Measurements from ENCODE around the gene TNFAIP8. TPM values are rescaled to one million over a fixed set of nuclear protein-coding genes. Genes with fewer than 3 reads are reported as not detected.

The TNFAIP8 gene
- total RNA-seq, 2 experiments from 2014 or later = 106 to 114 TPM

DNA sequence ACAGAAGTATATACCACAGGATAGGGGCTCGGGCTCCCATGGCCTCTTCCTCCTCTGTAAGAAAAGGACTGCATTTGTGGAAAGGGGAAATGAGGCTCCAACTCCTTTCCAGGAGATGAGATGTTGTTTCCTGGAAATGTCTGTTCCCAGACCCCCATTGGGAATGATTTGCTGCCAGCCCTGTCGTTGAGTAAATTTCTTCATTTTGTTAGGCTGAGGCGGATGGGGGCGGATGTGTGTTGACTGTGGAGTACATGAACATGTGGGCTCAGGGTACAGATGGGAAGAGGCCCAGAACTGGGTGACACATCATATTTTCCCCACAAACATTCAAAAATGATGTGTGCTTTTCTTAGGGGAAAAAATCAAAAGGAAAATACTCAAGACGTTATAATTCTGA is 28.8 kb upstream of the TNFAIP8 start:
- H3K36me3 ChIP-seq (ENCODE audit: insufficient read depth, low read length) = peaks cover 8% of the 10 kb centered on the region
- ATAC-seq (ENCODE audit: poor library complexity) (no peak), DNase-seq (peak in 4 of 14 experiments; percentile 54 to 60 (median 56))
- CTCF ChIA-PET = interaction anchor here (1.1 to 1.2 kb wide), 2 partner anchors 11 to 339 kb away, joined by 3 to 5 read pairs; partner anchors contain the start of gene DTWD2
- no peaks in the 10 kb centered on the region for H3K9me3 ChIP-seq (ENCODE audit: control insufficient read depth in 1 of 2, insufficient read depth in 1 of 2, low read length in 2 of 2)
- intact Hi-C loops (cut with DNase I, micrococcal nuclease) = loop anchor here in 1 of 2 experiments (2.0 kb wide), 1 partner anchor 14 kb away; no protein-coding TSS in a partner anchor
- H3K4me1 ChIP-seq (ENCODE audit: insufficient read depth, low read length) = peaks cover 98% of the 10 kb centered on the region
- Mint-ChIP-seq H3K9me3 (no peaks in the 10 kb centered on the region), H3K27ac (peak overlapping the region; percentile 97), H3K4me1 (ENCODE audit: low read depth) (peaks cover 96% of the 10 kb centered on the region), H3K36me3 (ENCODE audit: low read depth) (peaks cover 22% of the 10 kb centered on the region), H3K27me3 (no peaks in the 10 kb centered on the region), H3K4me3 (peak overlapping the region; percentile 73)
- POLR2A ChIA-PET = interaction anchor here (1.4 kb wide), 1 partner anchor 26 kb away, joined by 5 read pairs; no protein-coding TSS in a partner anchor
- H3K4me3 ChIP-seq (ENCODE audit: low read length) = peak overlapping the region; percentile 2
- TF ChIP-seq, protein P1, sequence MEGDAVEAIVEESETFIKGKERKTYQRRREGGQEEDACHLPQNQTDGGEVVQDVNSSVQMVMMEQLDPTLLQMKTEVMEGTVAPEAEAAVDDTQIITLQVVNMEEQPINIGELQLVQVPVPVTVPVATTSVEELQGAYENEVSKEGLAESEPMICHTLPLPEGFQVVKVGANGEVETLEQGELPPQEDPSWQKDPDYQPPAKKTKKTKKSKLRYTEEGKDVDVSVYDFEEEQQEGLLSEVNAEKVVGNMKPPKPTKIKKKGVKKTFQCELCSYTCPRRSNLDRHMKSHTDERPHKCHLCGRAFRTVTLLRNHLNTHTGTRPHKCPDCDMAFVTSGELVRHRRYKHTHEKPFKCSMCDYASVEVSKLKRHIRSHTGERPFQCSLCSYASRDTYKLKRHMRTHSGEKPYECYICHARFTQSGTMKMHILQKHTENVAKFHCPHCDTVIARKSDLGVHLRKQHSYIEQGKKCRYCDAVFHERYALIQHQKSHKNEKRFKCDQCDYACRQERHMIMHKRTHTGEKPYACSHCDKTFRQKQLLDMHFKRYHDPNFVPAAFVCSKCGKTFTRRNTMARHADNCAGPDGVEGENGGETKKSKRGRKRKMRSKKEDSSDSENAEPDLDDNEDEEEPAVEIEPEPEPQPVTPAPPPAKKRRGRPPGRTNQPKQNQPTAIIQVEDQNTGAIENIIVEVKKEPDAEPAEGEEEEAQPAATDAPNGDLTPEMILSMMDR (IDR thresholded peaks at IDR 0.05) = no peak
- H3K27me3 ChIP-seq (ENCODE audit: control insufficient read depth in 1 of 2, insufficient read depth in 2 of 2, low read length in 2 of 2) = no peaks in the 10 kb centered on the region
- peak overlapping the region; percentile 77 to 94 for H3K27ac ChIP-seq (ENCODE audit: low read depth in 1 of 2, low read length in 2 of 2)

DNA sequence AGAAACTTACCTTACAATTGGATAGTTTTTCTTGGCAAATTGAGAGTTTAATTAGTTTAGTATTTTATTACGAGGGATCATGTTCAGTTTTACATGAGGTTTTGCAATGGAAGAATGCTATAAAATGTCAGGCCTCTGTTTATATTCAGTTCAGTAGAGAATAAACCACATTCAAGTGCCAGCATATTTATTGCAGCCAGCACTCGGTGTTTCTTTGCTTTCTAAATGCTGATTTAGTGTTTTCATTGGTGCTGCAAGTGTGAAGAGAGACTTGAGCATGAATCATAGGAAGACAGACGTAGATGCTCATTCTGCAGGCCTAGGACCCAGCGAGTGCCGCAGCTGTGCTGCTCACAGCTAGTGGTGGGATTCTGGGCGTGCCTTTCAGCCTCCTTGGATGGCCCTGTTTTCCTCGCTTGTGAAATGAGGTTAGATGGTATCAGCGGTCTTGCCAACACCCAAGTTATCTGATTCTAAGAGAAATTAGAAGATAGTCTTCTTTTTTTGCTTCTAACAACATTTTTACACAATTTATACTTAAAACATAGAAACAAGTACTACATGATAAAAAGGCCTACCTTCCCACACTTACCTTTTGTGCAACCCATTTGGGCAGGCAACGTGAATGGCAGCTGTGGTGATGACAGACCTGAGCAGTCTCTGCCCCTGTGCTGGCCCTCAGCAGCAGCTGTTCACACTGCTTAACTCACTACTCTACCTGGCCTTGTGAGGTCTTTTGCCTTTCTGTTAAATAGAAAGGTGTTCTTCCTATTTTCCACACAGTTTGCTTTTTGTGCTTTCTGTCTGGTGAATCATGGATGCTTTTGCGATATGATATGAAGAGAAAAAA is 26.8 kb upstream of the TNFAIP8 start:
- intact Hi-C loops (cut with DNase I, micrococcal nuclease) = loop anchor here in 1 of 2 experiments (2.0 kb wide), 1 partner anchor 14 kb away; no protein-coding TSS in a partner anchor
- TF ChIP-seq, protein P1 (IDR thresholded peaks at IDR 0.05) = no peak
- POLR2A ChIA-PET = interaction anchor here (0.9 to 3.9 kb wide), 12 partner anchors 11 to 258 kb away, joined by 3 to 51 read pairs (median 6); partner anchors contain the start of genes DMXL1 and TNFAIP8

DNA sequence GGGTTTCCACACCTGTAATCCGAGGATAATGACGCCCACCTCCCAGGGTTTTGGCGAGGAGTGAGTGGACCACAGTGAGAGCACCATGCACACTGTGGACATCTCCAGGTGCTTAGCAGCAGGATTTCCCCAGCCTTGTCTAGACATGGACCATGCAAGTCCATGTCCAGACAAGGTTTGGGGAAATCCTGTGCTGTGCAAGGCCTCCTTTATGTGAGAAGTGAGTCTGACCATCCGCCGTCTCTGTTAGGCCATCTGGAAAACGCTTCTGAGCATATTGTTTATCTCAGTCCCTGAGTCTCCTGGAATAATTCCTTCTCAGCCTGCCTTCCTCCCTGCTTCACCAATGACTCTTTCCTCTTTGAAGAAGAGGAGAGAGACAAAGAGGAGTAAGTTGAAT is 26.2 kb upstream of the TNFAIP8 start:
- peaks cover 8% of the 10 kb centered on the region for H3K36me3 ChIP-seq (ENCODE audit: insufficient read depth, low read length)
- ChIA-PET CTCF (interaction anchor here (0.9 to 4.4 kb wide), 6 partner anchors 9 to 341 kb away, joined by 3 to 20 read pairs (median 3); partner anchors contain the start of gene DTWD2), POLR2A (interaction anchor here (0.6 to 3.9 kb wide), 22 partner anchors 8 to 259 kb away, joined by 3 to 51 read pairs (median 4); partner anchors contain the start of genes DMXL1 and TNFAIP8)
- Mint-ChIP-seq H3K4me3 (peak overlapping the region; percentile 61), H3K36me3 (ENCODE audit: low read depth) (peaks cover 29% of the 10 kb centered on the region), H3K27ac (peak overlapping the region; percentile 97), H3K27me3 (no peaks in the 10 kb centered on the region), H3K4me1 (ENCODE audit: low read depth) (peaks cover 92% of the 10 kb centered on the region), H3K9me3 (no peaks in the 10 kb centered on the region)
- H3K27ac ChIP-seq (ENCODE audit: low read depth in 1 of 2, low read length in 2 of 2) = peak overlapping the region; percentile 77 to 94
- DNase-seq = peak in 2 of 14 experiments; percentile 47 to 63
- no peaks in the 10 kb centered on the region for H3K27me3 ChIP-seq (ENCODE audit: control insufficient read depth in 1 of 2, insufficient read depth in 2 of 2, low read length in 2 of 2)
- H3K4me1 ChIP-seq (ENCODE audit: insufficient read depth, low read length) = peaks cover 81% of the 10 kb centered on the region
- no peaks in the 10 kb centered on the region for H3K9me3 ChIP-seq (ENCODE audit: control insufficient read depth in 1 of 2, insufficient read depth in 1 of 2, low read length in 2 of 2)
- TF ChIP-seq, protein P1 (IDR thresholded peaks at IDR 0.05) = no peak
- no peak overlapping the region for H3K4me3 ChIP-seq (ENCODE audit: low read length)
- intact Hi-C loops (cut with DNase I, micrococcal nuclease) = loop anchor here (1.0 to 5.0 kb wide), 6 partner anchors 12 to 83 kb away; no protein-coding TSS in a partner anchor
- ATAC-seq (ENCODE audit: poor library complexity) = no peak

More for the DNA sequence above, 26.8 kb upstream of the TNFAIP8 start:
- CTCF ChIA-PET = interaction anchor here (1.0 to 4.4 kb wide), 6 partner anchors 10 to 341 kb away, joined by 3 to 20 read pairs (median 3); partner anchors contain the start of gene DTWD2
- H3K27me3 ChIP-seq (ENCODE audit: control insufficient read depth in 1 of 2, insufficient read depth in 2 of 2, low read length in 2 of 2) = no peaks in the 10 kb centered on the region
- Mint-ChIP-seq H3K9me3 (no peaks in the 10 kb centered on the region), H3K4me1 (ENCODE audit: low read depth) (peaks cover 94% of the 10 kb centered on the region), H3K27ac (peak overlapping the region; percentile 97), H3K36me3 (ENCODE audit: low read depth) (peaks cover 25% of the 10 kb centered on the region), H3K27me3 (no peaks in the 10 kb centered on the region), H3K4me3 (peak overlapping the region; percentile 83)
- no peaks in the 10 kb centered on the region for H3K9me3 ChIP-seq (ENCODE audit: control insufficient read depth in 1 of 2, insufficient read depth in 1 of 2, low read length in 2 of 2)
- peaks cover 84% of the 10 kb centered on the region for H3K4me1 ChIP-seq (ENCODE audit: insufficient read depth, low read length)
- peak overlapping the region; percentile 77 to 94 for H3K27ac ChIP-seq (ENCODE audit: low read depth in 1 of 2, low read length in 2 of 2)
- peak overlapping the region; percentile 13 for H3K4me3 ChIP-seq (ENCODE audit: low read length)
- peaks cover 8% of the 10 kb centered on the region for H3K36me3 ChIP-seq (ENCODE audit: insufficient read depth, low read length)
- ATAC-seq (ENCODE audit: poor library complexity) (peak; percentile 60), DNase-seq (peak in 13 of 14 experiments; percentile 45 to 85 (median 67))

Data from CD4-positive, alpha-beta T cell (primary cell).